Measurements from ENCODE around the gene MRPS2. TPM values are rescaled to one million over a fixed set of nuclear protein-coding genes. Genes with fewer than 3 reads are reported as not detected.
"Not testable (repeated sequence)": the region's sequence is repeated elsewhere in the genome, so short reads cannot be mapped to it uniquely, and the experiment has no call there.

MRPS2 gene
- total RNA-seq, 8 experiments from 2014 or later: 25.0 to 96.4 (median 37.9) TPM

GRCh38 chr9:135545646-135546176 lies 45.2 kb downstream of the MRPS2 start, which contains the start of gene OBP2A:
TSS of gene OBP2A (plus strand) at chr9:135546126. CDS start at chr9:135546181, 55 bp downstream.
- in situ Hi-C loops (cut with MboI; ENCODE audit: low pct_unique_long_range_greater_than_20kb in 2 of 9, low sequenced_read_pairs in 9 of 9, unreplicated experiment in 9 of 9); H3K4me1 ChIP-seq (replicated peaks in 1 of 2); ATAC-seq (replicated peaks in 6 of 8); H3K4me3 ChIP-seq; H3K27ac ChIP-seq: not testable (repeated sequence)
- WGBS, 10 experiments: 0% methylated on average over 1 of the region's 19 CpGs; no CpG with 5 or more reads in 9 of the 10 experiments

GRCh38 chr9:135546792-135547617 lies 46.5 kb downstream of the MRPS2 start:
- 20 to 54% (median 41%) methylated on average over 1 to 2 of the region's 21 CpGs; no CpG with 5 or more reads in 6 of the 10 experiments for WGBS, 10 experiments
- H3K4me3 ChIP-seq; in situ Hi-C loops (cut with MboI; ENCODE audit: low pct_unique_long_range_greater_than_20kb in 2 of 9, low sequenced_read_pairs in 9 of 9, unreplicated experiment in 9 of 9); ATAC-seq (replicated peaks in 6 of 8); H3K4me1 ChIP-seq (replicated peaks in 1 of 2); H3K27ac ChIP-seq: not testable (repeated sequence)

GRCh38 chr9:135547756-135548736 lies 47.6 kb downstream of the MRPS2 start:
- H3K4me1 ChIP-seq (replicated peaks in 1 of 2): no peaks in the 10 kb centered on the region
- no peak overlapping the region for H3K4me3 ChIP-seq
- WGBS, 10 experiments: 60 to 86% (median 76%) methylated on average over 1 to 7 of the region's 28 CpGs; no CpG with 5 or more reads in 6 of the 10 experiments
- no peak overlapping the region for H3K27ac ChIP-seq
- ATAC-seq (replicated peaks in 6 of 8): no peak
- in situ Hi-C loops (cut with MboI; ENCODE audit: low pct_unique_long_range_greater_than_20kb in 2 of 9, low sequenced_read_pairs in 9 of 9, unreplicated experiment in 9 of 9): no loop called here

- in situ Hi-C loops (cut with MboI; ENCODE audit: low pct_unique_long_range_greater_than_20kb in 2 of 9, low sequenced_read_pairs in 9 of 9, unreplicated experiment in 9 of 9); ATAC-seq (replicated peaks in 6 of 8): not testable (repeated sequence)
- WGBS, 10 experiments: 67% methylated on average over 1 of the region's 28 CpGs; no CpG with 5 or more reads in 9 of the 10 experiments
These were observed 49.2 kb downstream of the MRPS2 start for GRCh38 chr9:135549478-135550343.

GRCh38 chr9:135550344-135550918 lies 49.9 kb downstream of the MRPS2 start:
- WGBS, 10 experiments: 37 to 67% (median 52%) methylated on average over 3 to 9 of the region's 17 CpGs; no CpG with 5 or more reads in 5 of the 10 experiments
- ATAC-seq (replicated peaks in 6 of 8): no peak
- Histone ChIP-seq H3K4me3 (no peak overlapping the region), H3K4me1 (replicated peaks in 1 of 2) (no peaks in the 10 kb centered on the region), H3K27ac (no peak overlapping the region)
- in situ Hi-C loops (cut with MboI; ENCODE audit: low pct_unique_long_range_greater_than_20kb in 2 of 9, low sequenced_read_pairs in 9 of 9, unreplicated experiment in 9 of 9): no loop called here

More at GRCh38 chr9:135549478-135550343, 49.2 kb downstream of the MRPS2 start:
- not testable (repeated sequence) for H3K27ac ChIP-seq; H3K4me1 ChIP-seq (replicated peaks in 1 of 2); H3K4me3 ChIP-seq

- H3K4me3 ChIP-seq: no peak overlapping the region
- no peak overlapping the region for H3K27ac ChIP-seq
- WGBS, 10 experiments: 32 to 100% (median 82%) methylated on average over 2 to 11 of the region's 14 CpGs; no CpG with 5 or more reads in 2 of the 10 experiments
- no peak for ATAC-seq (replicated peaks in 6 of 8)
- no peaks in the 10 kb centered on the region for H3K4me1 ChIP-seq (replicated peaks in 1 of 2)
- in situ Hi-C loops (cut with MboI; ENCODE audit: low pct_unique_long_range_greater_than_20kb in 2 of 9, low sequenced_read_pairs in 9 of 9, unreplicated experiment in 9 of 9): no loop called here
These were observed 50.5 kb downstream of the MRPS2 start for GRCh38 chr9:135551031-135551430.

- WGBS, 10 experiments: 83 to 100% methylated on average over 3 to 6 of the region's 13 CpGs; no CpG with 5 or more reads in 8 of the 10 experiments
- Histone ChIP-seq H3K4me3 (no peak overlapping the region), H3K4me1 (replicated peaks in 1 of 2) (no peaks in the 10 kb centered on the region), H3K27ac (no peak overlapping the region)
- no peak for ATAC-seq (replicated peaks in 6 of 8)
- in situ Hi-C loops (cut with MboI; ENCODE audit: low pct_unique_long_range_greater_than_20kb in 2 of 9, low sequenced_read_pairs in 9 of 9, unreplicated experiment in 9 of 9): no loop called here
These were observed 51.0 kb downstream of the MRPS2 start for GRCh38 chr9:135551456-135551855.

GRCh38 chr9:135552021-135552697 lies 51.7 kb downstream of the MRPS2 start:
- 40 to 87% (median 65%) methylated on average over 1 to 3 of the region's 18 CpGs; no CpG with 5 or more reads in 4 of the 10 experiments for WGBS, 10 experiments
- no peak overlapping the region for H3K4me3 ChIP-seq
- H3K4me1 ChIP-seq (replicated peaks in 1 of 2): no peaks in the 10 kb centered on the region
- in situ Hi-C loops (cut with MboI; ENCODE audit: low pct_unique_long_range_greater_than_20kb in 2 of 9, low sequenced_read_pairs in 9 of 9, unreplicated experiment in 9 of 9): no loop called here
- no peak overlapping the region for H3K27ac ChIP-seq
- ATAC-seq (replicated peaks in 6 of 8): peak in 1 of 8 experiments; percentile 20

- WGBS, 10 experiments: 76% methylated on average over 3 of the region's 19 CpGs; no CpG with 5 or more reads in 9 of the 10 experiments
- no peak overlapping the region for H3K4me3 ChIP-seq
- H3K4me1 ChIP-seq (replicated peaks in 1 of 2): no peaks in the 10 kb centered on the region
- in situ Hi-C loops (cut with MboI; ENCODE audit: low pct_unique_long_range_greater_than_20kb in 2 of 9, low sequenced_read_pairs in 9 of 9, unreplicated experiment in 9 of 9): no loop called here
- ATAC-seq (replicated peaks in 6 of 8): peak in 2 of 8 experiments; percentile 26 to 30
- no peak overlapping the region for H3K27ac ChIP-seq
These were observed 52.3 kb downstream of the MRPS2 start for GRCh38 chr9:135552698-135553171.

Data from motor neuron (in vitro differentiated cells).